Measurements from ENCODE around the gene NPAS3. TPM values are rescaled to one million over a fixed set of nuclear protein-coding genes. Genes with fewer than 3 reads are reported as not detected.

Gene NPAS3
- total and polyA plus RNA-seq, 2 donors (not counting 3 experiments of a cell fraction or from before 2014, with no cell fraction given), result 0.10 to 0.13 TPM

GRCh38 chr14:33460164-33460563, 521.5 kb downstream of the NPAS3 start:
- Histone ChIP-seq H4K20me1 (replicated peaks; ENCODE audit: control insufficient read depth, extremely low read depth, insufficient read depth, low read length) (no peaks in the 10 kb centered on the region), H3K79me2 (ENCODE audit: control insufficient read depth, insufficient read depth, low read length) (no peaks in the 10 kb centered on the region), H3K4me1 (ENCODE audit: control insufficient read depth, extremely low read depth, insufficient read depth, low read length) (no peaks in the 10 kb centered on the region), H2AFZ (ENCODE audit: low read depth, low read length) (no peak overlapping the region), H3K9me1 (replicated peaks; ENCODE audit: control insufficient read depth, extremely low read depth, insufficient read depth, low read length) (no peaks in the 10 kb centered on the region), H3K36me3 (ENCODE audit: control insufficient read depth in 2 of 2, extremely low read depth in 1 of 2, insufficient read depth in 2 of 2, low read length in 2 of 2) (no peaks in the 10 kb centered on the region), H3K4me2 (ENCODE audit: insufficient read depth, low read length) (no peak overlapping the region), H3K27ac (ENCODE audit: insufficient read depth, low read depth, low read length) (no peak overlapping the region), H3K4me3 (replicated peaks in 1 of 3; ENCODE audit: insufficient read depth in 1 of 3, low read depth in 1 of 3, low read length in 3 of 3) (no peak overlapping the region), H3K9ac (replicated peaks; ENCODE audit: extremely low read depth, insufficient read depth, low read length) (no peak overlapping the region), H3K9me3 (replicated peaks; ENCODE audit: control insufficient read depth, insufficient read depth, low read length) (no peaks in the 10 kb centered on the region), H3K27me3 (ENCODE audit: control insufficient read depth in 2 of 2, insufficient read depth in 2 of 2, low read length in 2 of 2) (peaks cover 0 to 1% of the 10 kb centered on the region in 2 experiments)
- BruUV-seq (replicated peaks), result no TSS peak
- no peak for TF ChIP-seq JUN (IDR thresholded peaks at IDR 0.05; ENCODE audit: borderline replicate concordance, insufficient read depth, insufficient read length, low read depth)
- no peak for TF ChIP-seq POLR2A (IDR thresholded peaks at IDR 0.05; ENCODE audit: low read depth, low read length)
- TF ChIP-seq POLR2AphosphoS5 (IDR thresholded peaks at IDR 0.05; ENCODE audit: insufficient read depth, low read depth, low read length), result no peak
- no peak for TF ChIP-seq MYC (IDR thresholded peaks at IDR 0.05; ENCODE audit: low read depth, low read length)
- TF ChIP-seq EZH2 (IDR thresholded peaks at IDR 0.05; ENCODE audit: borderline replicate concordance, low read depth, low read length, severe bottlenecking), result no peak
- no peak for TF ChIP-seq FOS (IDR thresholded peaks at IDR 0.05; ENCODE audit: borderline replicate concordance, insufficient read depth, low read length)
- no peak for TF ChIP-seq GATA2 (IDR thresholded peaks at IDR 0.05; ENCODE audit: insufficient read depth, insufficient read length, low read depth, low read length)
- no peak for TF ChIP-seq CTCF (IDR thresholded peaks at IDR 0.05; ENCODE audit: extremely low read depth in 1 of 2, insufficient read depth in 1 of 2, low read depth in 1 of 2, low read length in 2 of 2)
- no peak for TF ChIP-seq MAX (IDR thresholded peaks at IDR 0.05; ENCODE audit: insufficient read depth, insufficient read length)
- ChIA-PET CTCF (no interaction called here), POLR2A (no interaction called here)
- dilution Hi-C loops (cut with MboI; ENCODE audit: extremely low pct_ligation_motif_present, low sequenced_read_pairs) (loop anchor here (25.0 kb wide), 1 partner anchor 327 kb away; no protein-coding TSS in a partner anchor), intact Hi-C loops (cut with micrococcal nuclease) (loop anchor here (1.0 kb wide), 1 partner anchor 14 kb away; no protein-coding TSS in a partner anchor)
- DNase-seq (ENCODE audit: low read depth, low spot score) (no peak), FAIRE-seq (no peak)

Data from endothelial cell of umbilical vein (primary cell).